Uterus (tissue), 2 donors: ENCODE measurements around the gene SCAF8.

Experiments used
- POLR2A ChIP-seq, 2 donors: fragments of 450-650 bp; IDR thresholded peaks; one replicate each; pipeline ENCODE4 v1.6.1; 2016; ENCODE audit warnings: antibody characterized with exemption in 2 of 2, mild to moderate bottlenecking in 1 of 2, moderate library complexity in 1 of 2
- TF ChIP-seq, protein P1 (sequence below), 4 experiments: fragments of 200-600 bp in 2 of 4; fragments of 450-650 bp in 2 of 4; sonication (generic) in 2 of 4; IDR thresholded peaks; one replicate each; pipeline ENCODE4 v1.5.1; 2016 to 2019; ENCODE audit warnings: antibody characterized with exemption in 4 of 4, mild to moderate bottlenecking in 2 of 4, moderate library complexity in 1 of 4

DNA sequence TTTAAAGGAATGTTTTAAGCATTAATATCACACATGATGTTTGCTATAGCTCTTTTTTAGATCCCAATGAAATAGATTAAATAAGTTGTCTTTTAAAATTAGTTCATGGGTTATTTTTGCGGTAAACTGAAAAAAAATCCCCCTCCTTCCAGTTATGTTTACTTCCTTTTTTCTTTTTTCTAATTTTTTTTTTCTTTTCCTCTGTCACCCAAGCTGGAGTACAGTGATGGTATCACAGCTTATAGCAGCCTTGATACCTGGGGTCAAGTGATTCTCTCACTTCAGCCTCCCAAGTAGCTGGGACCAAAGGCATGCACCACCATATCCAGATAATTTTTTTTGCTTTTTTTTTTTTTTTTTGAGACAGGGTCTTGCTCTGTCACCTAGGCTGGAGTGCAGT lies 17.8 kb upstream of the SCAF8 start:
- TF ChIP-seq, protein P1, sequence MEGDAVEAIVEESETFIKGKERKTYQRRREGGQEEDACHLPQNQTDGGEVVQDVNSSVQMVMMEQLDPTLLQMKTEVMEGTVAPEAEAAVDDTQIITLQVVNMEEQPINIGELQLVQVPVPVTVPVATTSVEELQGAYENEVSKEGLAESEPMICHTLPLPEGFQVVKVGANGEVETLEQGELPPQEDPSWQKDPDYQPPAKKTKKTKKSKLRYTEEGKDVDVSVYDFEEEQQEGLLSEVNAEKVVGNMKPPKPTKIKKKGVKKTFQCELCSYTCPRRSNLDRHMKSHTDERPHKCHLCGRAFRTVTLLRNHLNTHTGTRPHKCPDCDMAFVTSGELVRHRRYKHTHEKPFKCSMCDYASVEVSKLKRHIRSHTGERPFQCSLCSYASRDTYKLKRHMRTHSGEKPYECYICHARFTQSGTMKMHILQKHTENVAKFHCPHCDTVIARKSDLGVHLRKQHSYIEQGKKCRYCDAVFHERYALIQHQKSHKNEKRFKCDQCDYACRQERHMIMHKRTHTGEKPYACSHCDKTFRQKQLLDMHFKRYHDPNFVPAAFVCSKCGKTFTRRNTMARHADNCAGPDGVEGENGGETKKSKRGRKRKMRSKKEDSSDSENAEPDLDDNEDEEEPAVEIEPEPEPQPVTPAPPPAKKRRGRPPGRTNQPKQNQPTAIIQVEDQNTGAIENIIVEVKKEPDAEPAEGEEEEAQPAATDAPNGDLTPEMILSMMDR (IDR thresholded peaks at IDR 0.05) = no peak
- TF ChIP-seq POLR2A (IDR thresholded peaks at IDR 0.05) = no peak
